Measurements from ENCODE around the gene NCAM1. TPM values are rescaled to one million over a fixed set of nuclear protein-coding genes. Genes with fewer than 3 reads are reported as not detected.

The NCAM1 gene
- total and polyA plus RNA-seq, 2 donors (not counting 3 experiments of a cell fraction or from before 2014, with no cell fraction given), result 0.03 TPM; not detected in 1

DNA sequence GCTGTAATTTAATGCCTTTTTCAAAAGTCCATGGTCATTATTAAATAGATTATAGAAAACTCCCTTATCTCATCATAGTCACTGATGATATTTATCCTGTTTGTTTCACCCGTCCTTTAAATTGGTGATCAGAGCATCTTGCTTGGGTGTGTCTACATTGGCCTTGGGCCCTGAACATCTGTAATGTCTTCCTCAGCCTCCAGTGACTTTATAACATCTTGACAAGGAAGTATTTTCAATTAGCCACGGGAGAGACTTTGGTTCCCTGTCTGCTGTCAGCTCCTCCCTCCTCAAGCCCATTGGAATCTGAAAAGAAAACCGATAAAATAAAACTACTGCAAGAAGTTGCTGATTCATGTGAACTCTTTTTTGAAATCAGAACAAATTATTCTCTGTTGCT, 236.2 kb downstream of the NCAM1 start:
- intact Hi-C loops (cut with micrococcal nuclease), result no loop called here
- no peaks in the 10 kb centered on the region for H3K9me3 ChIP-seq (replicated peaks; ENCODE audit: control insufficient read depth, insufficient read depth, low read length)
- FAIRE-seq (no peak), DNase-seq (ENCODE audit: low read depth, low spot score) (no peak)
- no peaks in the 10 kb centered on the region for H3K79me2 ChIP-seq (ENCODE audit: control insufficient read depth, insufficient read depth, low read length)
- dilution Hi-C loops (cut with MboI; ENCODE audit: extremely low pct_ligation_motif_present, low sequenced_read_pairs), result no loop called here
- H3K36me3 ChIP-seq (ENCODE audit: control insufficient read depth in 2 of 2, extremely low read depth in 1 of 2, insufficient read depth in 2 of 2, low read length in 2 of 2), result no peaks in the 10 kb centered on the region
- H3K9ac ChIP-seq (replicated peaks; ENCODE audit: extremely low read depth, insufficient read depth, low read length), result no peak overlapping the region
- no peak overlapping the region for H3K27ac ChIP-seq (ENCODE audit: insufficient read depth, low read depth, low read length)
- ChIA-PET POLR2A (no interaction called here), CTCF (no interaction called here)
- H3K9me1 ChIP-seq (replicated peaks; ENCODE audit: control insufficient read depth, extremely low read depth, insufficient read depth, low read length), result no peaks in the 10 kb centered on the region
- no peaks in the 10 kb centered on the region for H3K4me1 ChIP-seq (ENCODE audit: control insufficient read depth, extremely low read depth, insufficient read depth, low read length)
- no peaks in the 10 kb centered on the region for H4K20me1 ChIP-seq (replicated peaks; ENCODE audit: control insufficient read depth, extremely low read depth, insufficient read depth, low read length)
- H2AFZ ChIP-seq (ENCODE audit: low read depth, low read length), result no peak overlapping the region
- no peak overlapping the region for H3K4me2 ChIP-seq (ENCODE audit: insufficient read depth, low read length)
- H3K4me3 ChIP-seq (replicated peaks in 1 of 3; ENCODE audit: insufficient read depth in 1 of 3, low read depth in 1 of 3, low read length in 3 of 3), result no peak overlapping the region
- H3K27me3 ChIP-seq (ENCODE audit: control insufficient read depth in 2 of 2, insufficient read depth in 2 of 2, low read length in 2 of 2), result no peaks in the 10 kb centered on the region
- TF ChIP-seq EZH2 (IDR thresholded peaks at IDR 0.05; ENCODE audit: borderline replicate concordance, low read depth, low read length, severe bottlenecking) (no peak), JUN (IDR thresholded peaks at IDR 0.05; ENCODE audit: borderline replicate concordance, insufficient read depth, insufficient read length, low read depth) (no peak), POLR2AphosphoS5 (IDR thresholded peaks at IDR 0.05; ENCODE audit: insufficient read depth, low read depth, low read length) (no peak), GATA2 (IDR thresholded peaks at IDR 0.05; ENCODE audit: insufficient read depth, insufficient read length, low read depth, low read length) (no peak), FOS (IDR thresholded peaks at IDR 0.05; ENCODE audit: borderline replicate concordance, insufficient read depth, low read length) (no peak), MYC (IDR thresholded peaks at IDR 0.05; ENCODE audit: low read depth, low read length) (no peak), POLR2A (IDR thresholded peaks at IDR 0.05; ENCODE audit: low read depth, low read length) (no peak)
- TF ChIP-seq, protein P1, sequence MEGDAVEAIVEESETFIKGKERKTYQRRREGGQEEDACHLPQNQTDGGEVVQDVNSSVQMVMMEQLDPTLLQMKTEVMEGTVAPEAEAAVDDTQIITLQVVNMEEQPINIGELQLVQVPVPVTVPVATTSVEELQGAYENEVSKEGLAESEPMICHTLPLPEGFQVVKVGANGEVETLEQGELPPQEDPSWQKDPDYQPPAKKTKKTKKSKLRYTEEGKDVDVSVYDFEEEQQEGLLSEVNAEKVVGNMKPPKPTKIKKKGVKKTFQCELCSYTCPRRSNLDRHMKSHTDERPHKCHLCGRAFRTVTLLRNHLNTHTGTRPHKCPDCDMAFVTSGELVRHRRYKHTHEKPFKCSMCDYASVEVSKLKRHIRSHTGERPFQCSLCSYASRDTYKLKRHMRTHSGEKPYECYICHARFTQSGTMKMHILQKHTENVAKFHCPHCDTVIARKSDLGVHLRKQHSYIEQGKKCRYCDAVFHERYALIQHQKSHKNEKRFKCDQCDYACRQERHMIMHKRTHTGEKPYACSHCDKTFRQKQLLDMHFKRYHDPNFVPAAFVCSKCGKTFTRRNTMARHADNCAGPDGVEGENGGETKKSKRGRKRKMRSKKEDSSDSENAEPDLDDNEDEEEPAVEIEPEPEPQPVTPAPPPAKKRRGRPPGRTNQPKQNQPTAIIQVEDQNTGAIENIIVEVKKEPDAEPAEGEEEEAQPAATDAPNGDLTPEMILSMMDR (IDR thresholded peaks at IDR 0.05; ENCODE audit: extremely low read depth in 1 of 2, insufficient read depth in 1 of 2, low read depth in 1 of 2, low read length in 2 of 2), result no peak
- TF ChIP-seq, protein P2, sequence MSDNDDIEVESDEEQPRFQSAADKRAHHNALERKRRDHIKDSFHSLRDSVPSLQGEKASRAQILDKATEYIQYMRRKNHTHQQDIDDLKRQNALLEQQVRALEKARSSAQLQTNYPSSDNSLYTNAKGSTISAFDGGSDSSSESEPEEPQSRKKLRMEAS (IDR thresholded peaks at IDR 0.05; ENCODE audit: insufficient read depth, insufficient read length), result no peak
- BruUV-seq (replicated peaks), result no TSS peak

All from endothelial cell of umbilical vein (primary cell).